Osteoblast (primary cell): ENCODE data around the gene C12orf75. TPM values are rescaled to one million over a fixed set of nuclear protein-coding genes. Genes with fewer than 3 reads are reported as not detected.

ENCODE experiments used
- DNase-seq: peaks from one replicate; pipeline ENCODE4 v3.0.0; 2011; ENCODE audit warnings: low spot score, mixed read lengths; ENCODE audit not compliant: insufficient read length; ENCODE audit errors: missing footprints
- H2AFZ ChIP-seq: 2 replicates; pipeline ENCODE4 v1.6.0; 2011; ENCODE audit warnings: mild to moderate bottlenecking, low read length
- H3K27ac ChIP-seq: 2 replicates; pipeline ENCODE4 v1.5.1; 2011; ENCODE audit warnings: mild to moderate bottlenecking, low read depth, low read length, moderate library complexity
- H3K27me3 ChIP-seq: 2 replicates; pipeline ENCODE4 v1.6.0; 2012; ENCODE audit warnings: mild to moderate bottlenecking, control low read depth, inconsistent platforms, low read length, moderate library complexity; ENCODE audit not compliant: insufficient read depth
- H3K36me3 ChIP-seq: 2 replicates; pipeline ENCODE4 v1.5.1; 2011; ENCODE audit warnings: mild to moderate bottlenecking, low read length, control low read depth, moderate library complexity; ENCODE audit not compliant: insufficient read depth
- H3K4me1 ChIP-seq: 2 replicates; pipeline ENCODE4 v1.5.1; 2011; ENCODE audit warnings: mild to moderate bottlenecking, low read length, control low read depth, moderate library complexity; ENCODE audit not compliant: insufficient read depth
- H3K4me2 ChIP-seq: 2 replicates; pipeline ENCODE4 v1.6.0; 2011; ENCODE audit warnings: mild to moderate bottlenecking, low read length; ENCODE audit not compliant: insufficient read depth
- H3K4me3 ChIP-seq: fragments of 200-600 bp; sonication (generic); 3 replicates; pipeline ENCODE4 v1.5.1; 2012; ENCODE audit warnings: mild to moderate bottlenecking, low read length, inconsistent platforms; ENCODE audit not compliant: insufficient read depth
- H3K79me2 ChIP-seq: 2 replicates; pipeline ENCODE4 v1.6.0; 2012; ENCODE audit warnings: mild to moderate bottlenecking, low read length, control low read depth, inconsistent platforms; ENCODE audit not compliant: insufficient read depth
- H3K9me3 ChIP-seq: 2 replicates; pipeline ENCODE4 v1.5.1; 2011; ENCODE audit warnings: low read depth, low read length, control low read depth
- H4K20me1 ChIP-seq: 2 replicates; pipeline ENCODE4 v1.6.0; 2012; ENCODE audit warnings: mild to moderate bottlenecking, low read length, control low read depth; ENCODE audit not compliant: insufficient read depth
- total RNA-seq: library from RNA; depleted of rRNA; stranded (reverse); fragments of >200 nt; gene quantifications from 2 replicates; pipeline ENCODE4 v1.2.3, GENCODE V29; 2012
- TF ChIP-seq, protein P1 (sequence below): IDR thresholded peaks from 2 replicates; pipeline ENCODE4 v1.5.1; 2011; ENCODE audit warnings: mild to moderate bottlenecking, low read depth, low read length, moderate library complexity; ENCODE audit errors: extremely low read depth

Gene C12orf75
- total RNA-seq, 1 donor, result 48.5 TPM

DNA sequence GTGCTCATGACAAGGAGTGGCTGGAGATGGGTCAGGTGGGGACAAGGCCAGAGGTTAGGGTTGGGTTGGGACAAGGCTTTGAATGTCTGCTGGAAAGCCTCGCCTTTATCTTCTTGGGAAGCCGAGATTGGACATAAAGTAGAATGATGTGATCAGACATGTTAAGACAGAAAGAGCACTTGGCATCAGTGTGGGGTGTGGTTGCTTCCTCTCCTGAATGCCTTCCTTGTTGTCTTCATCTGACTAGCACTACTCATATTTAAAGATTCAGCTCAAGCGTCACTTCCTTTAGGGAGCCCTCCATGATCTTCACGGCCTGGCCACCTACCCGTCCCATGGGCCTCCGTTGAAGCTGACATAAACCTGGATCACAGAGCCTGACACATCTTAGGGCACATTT, 14.8 kb upstream of the C12orf75 start:
- Histone ChIP-seq H3K36me3 (no peaks in the 10 kb centered on the region), H3K79me2 (no peaks in the 10 kb centered on the region), H4K20me1 (no peaks in the 10 kb centered on the region), H3K9me3 (no peaks in the 10 kb centered on the region), H3K4me2 (no peak overlapping the region), H3K4me1 (peaks cover 34% of the 10 kb centered on the region), H3K27me3 (no peaks in the 10 kb centered on the region), H2AFZ (peak overlapping the region; percentile 64), H3K27ac (peak overlapping the region; percentile 20), H3K4me3 (no peak overlapping the region)
- DNase-seq, result no peak
- TF ChIP-seq, protein P1, sequence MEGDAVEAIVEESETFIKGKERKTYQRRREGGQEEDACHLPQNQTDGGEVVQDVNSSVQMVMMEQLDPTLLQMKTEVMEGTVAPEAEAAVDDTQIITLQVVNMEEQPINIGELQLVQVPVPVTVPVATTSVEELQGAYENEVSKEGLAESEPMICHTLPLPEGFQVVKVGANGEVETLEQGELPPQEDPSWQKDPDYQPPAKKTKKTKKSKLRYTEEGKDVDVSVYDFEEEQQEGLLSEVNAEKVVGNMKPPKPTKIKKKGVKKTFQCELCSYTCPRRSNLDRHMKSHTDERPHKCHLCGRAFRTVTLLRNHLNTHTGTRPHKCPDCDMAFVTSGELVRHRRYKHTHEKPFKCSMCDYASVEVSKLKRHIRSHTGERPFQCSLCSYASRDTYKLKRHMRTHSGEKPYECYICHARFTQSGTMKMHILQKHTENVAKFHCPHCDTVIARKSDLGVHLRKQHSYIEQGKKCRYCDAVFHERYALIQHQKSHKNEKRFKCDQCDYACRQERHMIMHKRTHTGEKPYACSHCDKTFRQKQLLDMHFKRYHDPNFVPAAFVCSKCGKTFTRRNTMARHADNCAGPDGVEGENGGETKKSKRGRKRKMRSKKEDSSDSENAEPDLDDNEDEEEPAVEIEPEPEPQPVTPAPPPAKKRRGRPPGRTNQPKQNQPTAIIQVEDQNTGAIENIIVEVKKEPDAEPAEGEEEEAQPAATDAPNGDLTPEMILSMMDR, result no peak

DNA sequence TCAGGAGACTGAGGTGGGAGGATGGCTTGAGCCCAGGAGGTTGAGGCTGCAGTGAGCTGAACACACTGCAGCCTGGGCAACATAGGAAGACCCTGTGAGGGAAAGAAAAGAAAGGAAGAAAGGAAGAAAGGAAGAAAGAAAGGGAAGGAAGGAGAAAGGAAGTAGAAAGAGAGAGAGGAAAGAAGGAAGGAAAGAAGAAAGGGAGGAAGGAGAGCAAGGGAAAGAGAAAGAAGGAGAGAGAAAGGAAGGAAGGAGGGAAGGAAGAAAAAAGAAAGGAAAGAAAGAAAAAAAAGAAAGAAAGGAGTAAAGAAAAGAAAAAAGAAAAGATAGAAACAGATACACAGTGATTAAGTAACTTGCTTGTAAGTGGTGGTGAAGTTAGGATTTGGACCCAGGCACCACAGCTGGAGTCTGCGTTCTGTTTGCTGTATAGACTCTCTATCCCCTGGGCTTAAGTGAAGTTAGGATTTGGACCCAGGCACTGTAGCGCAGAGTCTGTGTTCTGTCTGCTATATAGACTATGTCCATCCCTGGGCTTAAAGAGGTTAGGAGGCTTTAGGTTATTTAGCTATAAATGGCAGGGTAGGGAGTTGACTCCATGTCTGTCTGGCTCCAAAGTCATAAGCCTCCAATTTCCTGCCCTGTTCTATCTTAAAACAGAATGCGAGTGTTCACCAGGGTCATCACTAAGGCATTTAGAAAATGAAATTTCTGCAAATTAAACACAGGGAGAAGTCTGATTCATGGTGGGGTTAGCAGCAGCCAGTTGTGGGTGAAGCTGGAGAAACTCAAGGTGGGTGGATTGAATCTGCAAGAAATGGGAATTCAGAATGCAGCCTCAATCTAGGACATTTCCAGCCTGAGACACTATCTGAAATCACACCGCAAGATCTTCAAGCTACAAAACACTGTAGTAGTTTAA, 13.3 kb upstream of the C12orf75 start:
- H3K36me3 ChIP-seq, result no peaks in the 10 kb centered on the region
- peak overlapping the region; percentile 75 for H2AFZ ChIP-seq
- H3K27me3 ChIP-seq, result no peaks in the 10 kb centered on the region
- TF ChIP-seq, protein P1, result no peak
- no peaks in the 10 kb centered on the region for H4K20me1 ChIP-seq
- peak overlapping the region; percentile 89 for H3K27ac ChIP-seq
- H3K4me2 ChIP-seq, result peak overlapping the region; percentile 60
- no peak for DNase-seq
- no peak overlapping the region for H3K4me3 ChIP-seq
- no peaks in the 10 kb centered on the region for H3K79me2 ChIP-seq
- no peaks in the 10 kb centered on the region for H3K9me3 ChIP-seq
- peaks cover 33% of the 10 kb centered on the region for H3K4me1 ChIP-seq

DNA sequence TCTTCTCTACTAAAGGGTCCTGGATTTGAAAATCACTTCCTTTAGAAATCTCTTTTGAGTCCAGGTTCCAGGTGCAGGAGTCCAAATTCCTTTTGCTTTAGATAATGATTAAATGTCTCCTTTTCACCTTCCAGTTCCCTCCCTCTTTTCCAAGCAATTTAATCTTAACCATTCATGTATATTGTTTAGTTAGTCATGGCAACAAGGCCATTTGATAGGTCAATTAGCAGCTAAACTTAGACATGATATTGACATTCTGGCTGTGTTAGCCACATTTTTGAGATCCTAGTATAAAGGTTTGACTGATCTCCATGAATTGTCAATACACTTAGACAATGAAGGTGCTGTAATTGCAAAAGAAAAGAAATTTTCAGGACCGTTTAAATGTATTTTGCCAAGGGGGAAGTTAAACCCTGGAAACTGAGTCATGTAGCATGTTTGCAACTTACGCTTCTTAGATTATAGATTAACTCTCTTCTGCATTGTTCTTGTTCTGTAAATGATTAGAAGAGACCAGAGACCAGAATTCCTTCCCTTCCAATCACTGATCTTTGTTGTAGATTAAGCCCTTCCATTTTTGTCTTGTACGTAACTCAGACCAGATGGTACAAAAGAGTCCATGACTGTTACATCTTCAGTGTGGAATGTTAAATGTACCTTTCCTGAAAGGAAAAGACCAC, 12.4 kb upstream of the C12orf75 start:
- H3K79me2 ChIP-seq, result no peaks in the 10 kb centered on the region
- peak overlapping the region; percentile 60 for H3K4me2 ChIP-seq
- no peak for DNase-seq
- no peak overlapping the region for H3K4me3 ChIP-seq
- no peaks in the 10 kb centered on the region for H3K36me3 ChIP-seq
- H4K20me1 ChIP-seq, result no peaks in the 10 kb centered on the region
- no peaks in the 10 kb centered on the region for H3K9me3 ChIP-seq
- TF ChIP-seq, protein P1, result no peak
- H3K4me1 ChIP-seq, result peaks cover 37% of the 10 kb centered on the region
- H3K27ac ChIP-seq, result peak overlapping the region; percentile 89
- peak overlapping the region; percentile 17 for H2AFZ ChIP-seq
- no peaks in the 10 kb centered on the region for H3K27me3 ChIP-seq
